Medulla oblongata (tissue), 1 donor: ENCODE results near the gene REEP1.
A peak's percentile ranks its signal among the peaks of the same experiment; 100 is the strongest.

Source experiments
- DNase-seq: peaks from one replicate; pipeline ENCODE4 v3.0.0-alpha.2; 2015; ENCODE audit errors: extremely low spot score

REEP1 gene

GRCh38 chr2:86305915-86306254 lies 31.5 kb downstream of the REEP1 start:
- no peak for DNase-seq

GRCh38 chr2:86305195-86305914 lies 32.1 kb downstream of the REEP1 start:
- DNase-seq, result no peak

- no peak for DNase-seq
Observed at GRCh38 chr2:86304416-86304815, 33.0 kb downstream of the REEP1 start.

GRCh38 chr2:86302320-86302719 lies 35.1 kb downstream of the REEP1 start:
- no peak for DNase-seq

GRCh38 chr2:86301711-86302202 lies 35.7 kb downstream of the REEP1 start:
- DNase-seq, result no peak

- DNase-seq, result no peak
Observed at GRCh38 chr2:86301009-86301408, 36.4 kb downstream of the REEP1 start.

- DNase-seq, result no peak
Observed at GRCh38 chr2:86300496-86300895, 36.9 kb downstream of the REEP1 start.

- DNase-seq, result peak; percentile 70
Observed at GRCh38 chr2:86298411-86299390, 38.7 kb downstream of the REEP1 start.

- no peak for DNase-seq
Observed at GRCh38 chr2:86297382-86298147, 39.9 kb downstream of the REEP1 start.

- no peak for DNase-seq
Observed at GRCh38 chr2:86296947-86297346, 40.5 kb downstream of the REEP1 start.

- DNase-seq, result no peak
Observed at GRCh38 chr2:86295066-86295465, 42.4 kb downstream of the REEP1 start.

GRCh38 chr2:86293612-86294011 lies 43.8 kb downstream of the REEP1 start:
- DNase-seq, result no peak

GRCh38 chr2:86292571-86293515 lies 44.6 kb downstream of the REEP1 start:
- DNase-seq, result no peak

GRCh38 chr2:86291328-86291662 lies 46.1 kb downstream of the REEP1 start:
- DNase-seq, result no peak

- DNase-seq, result no peak
Observed at GRCh38 chr2:86290596-86291327, 46.7 kb downstream of the REEP1 start.

- DNase-seq, result no peak
Observed at GRCh38 chr2:86286516-86286915, 50.9 kb downstream of the REEP1 start.

GRCh38 chr2:86285981-86286380 lies 51.4 kb downstream of the REEP1 start:
- DNase-seq, result no peak

- no peak for DNase-seq
Observed at GRCh38 chr2:86285571-86285970, 51.9 kb downstream of the REEP1 start.

- DNase-seq, result no peak
Observed at GRCh38 chr2:86284987-86285386, 52.4 kb downstream of the REEP1 start.

GRCh38 chr2:86284401-86284841 lies 53.0 kb downstream of the REEP1 start:
- no peak for DNase-seq
